Measurements from ENCODE around the gene ANKS1A. TPM values are rescaled to one million over a fixed set of nuclear protein-coding genes. Genes with fewer than 3 reads are reported as not detected.
"Not testable (repeated sequence)": the region's sequence is repeated elsewhere in the genome, so short reads cannot be mapped to it uniquely, and the experiment has no call there.

The ANKS1A gene
- total and polyA plus RNA-seq, 2 experiments from 2014 or later, result 3.2 to 4.4 TPM

DNA sequence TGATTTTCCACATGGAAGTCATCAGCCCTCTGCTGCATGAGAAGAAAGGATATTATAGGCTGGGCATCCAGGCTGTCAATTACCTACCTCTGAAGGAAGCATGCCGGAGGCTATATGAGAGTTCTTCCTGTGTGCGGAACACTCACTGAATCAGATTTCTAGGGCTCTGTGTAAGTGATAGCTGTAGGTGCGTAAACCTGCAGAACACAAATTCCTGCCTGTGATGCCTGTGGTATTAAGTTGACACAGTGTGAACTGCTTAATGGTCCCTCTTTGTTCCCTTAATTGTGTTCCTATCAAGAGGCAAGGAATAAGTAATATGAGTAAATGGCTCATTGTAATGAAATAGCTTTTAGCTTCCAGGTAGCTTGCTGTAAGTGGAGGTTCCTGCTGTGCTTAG, 103.3 kb downstream of the ANKS1A start:
- in situ Hi-C loops (cut with MboI), result no loop called here
- H3K4me2 ChIP-seq (ENCODE audit: unreplicated experiment), result no peak overlapping the region
- H3K27ac ChIP-seq, result no peak overlapping the region
- no peak overlapping the region for H3K4me3 ChIP-seq
- H3F3A ChIP-seq (ENCODE audit: insufficient read depth), result peaks cover 9% of the 10 kb centered on the region
- 96 to 97% methylated on average over 3 of the region's 3 CpGs for WGBS, 2 experiments (ENCODE audit: low coverage in 1 of 2, low lambda C conversion rate in 2 of 2, missing lambda C conversion rate in 2 of 2)
- TF ChIP-seq EZH2 (IDR thresholded peaks at IDR 0.05; ENCODE audit: insufficient read depth, poor library complexity, severe bottlenecking), result no peak
- TF ChIP-seq EZH2phosphoT487 (IDR thresholded peaks at IDR 0.05; ENCODE audit: insufficient read depth, low read depth), result no peak
- H3K36me3 ChIP-seq (ENCODE audit: low read depth), result no peaks in the 10 kb centered on the region
- H3K79me2 ChIP-seq (ENCODE audit: insufficient read depth), result no peaks in the 10 kb centered on the region
- H3K4me1 ChIP-seq (ENCODE audit: insufficient read depth), result peaks cover 6% of the 10 kb centered on the region
- no peaks in the 10 kb centered on the region for H3K9me3 ChIP-seq (ENCODE audit: low read depth)
- no peak overlapping the region for H3K9ac ChIP-seq
- no peak overlapping the region for H2AFZ ChIP-seq
- no peaks in the 10 kb centered on the region for H3K27me3 ChIP-seq (replicated peaks; ENCODE audit: insufficient read depth)
- no peaks in the 10 kb centered on the region for H3K9me2 ChIP-seq (ENCODE audit: insufficient read depth)
- DNase-seq, result no peak
- H4K20me1 ChIP-seq (ENCODE audit: insufficient read depth), result no peaks in the 10 kb centered on the region

DNA sequence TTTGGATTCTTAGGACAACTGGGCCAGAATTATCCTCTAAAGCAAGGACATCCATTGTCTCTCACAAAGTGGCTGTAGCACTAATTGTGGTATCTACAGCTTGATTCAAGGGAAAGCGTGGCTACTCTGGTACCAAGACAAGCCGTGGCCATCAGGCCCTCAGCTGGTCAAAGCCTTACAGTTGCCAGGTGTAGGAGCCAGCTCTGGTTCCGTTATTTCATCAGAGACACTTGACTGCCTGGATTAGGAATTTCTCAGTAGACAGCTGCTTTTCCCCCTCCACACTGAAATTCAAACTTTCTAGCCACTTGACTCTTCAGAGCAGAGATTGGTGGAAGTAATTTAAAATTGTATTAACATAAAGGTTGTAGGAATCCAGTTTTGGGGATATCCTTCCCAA, 104.2 kb downstream of the ANKS1A start:
- no peak overlapping the region for H3K9ac ChIP-seq
- H2AFZ ChIP-seq, result no peak overlapping the region
- no peak overlapping the region for H3K27ac ChIP-seq
- peaks cover 6% of the 10 kb centered on the region for H3K4me1 ChIP-seq (ENCODE audit: insufficient read depth)
- no peak overlapping the region for H3K4me3 ChIP-seq
- no peak overlapping the region for H3K4me2 ChIP-seq (ENCODE audit: unreplicated experiment)
- 94 to 97% methylated on average over 3 of the region's 3 CpGs for WGBS, 2 experiments (ENCODE audit: low coverage in 1 of 2, low lambda C conversion rate in 2 of 2, missing lambda C conversion rate in 2 of 2)
- TF ChIP-seq EZH2 (IDR thresholded peaks at IDR 0.05; ENCODE audit: insufficient read depth, poor library complexity, severe bottlenecking) (no peak), EZH2phosphoT487 (IDR thresholded peaks at IDR 0.05; ENCODE audit: insufficient read depth, low read depth) (no peak)
- H3K9me3 ChIP-seq (ENCODE audit: low read depth), result no peaks in the 10 kb centered on the region
- no peaks in the 10 kb centered on the region for H3K36me3 ChIP-seq (ENCODE audit: low read depth)
- H3K9me2 ChIP-seq (ENCODE audit: insufficient read depth), result no peaks in the 10 kb centered on the region
- H3K27me3 ChIP-seq (replicated peaks; ENCODE audit: insufficient read depth), result no peaks in the 10 kb centered on the region
- H3K79me2 ChIP-seq (ENCODE audit: insufficient read depth), result no peaks in the 10 kb centered on the region
- DNase-seq, result no peak
- in situ Hi-C loops (cut with MboI), result no loop called here
- no peaks in the 10 kb centered on the region for H4K20me1 ChIP-seq (ENCODE audit: insufficient read depth)
- H3F3A ChIP-seq (ENCODE audit: insufficient read depth), result peaks cover 9% of the 10 kb centered on the region

DNA sequence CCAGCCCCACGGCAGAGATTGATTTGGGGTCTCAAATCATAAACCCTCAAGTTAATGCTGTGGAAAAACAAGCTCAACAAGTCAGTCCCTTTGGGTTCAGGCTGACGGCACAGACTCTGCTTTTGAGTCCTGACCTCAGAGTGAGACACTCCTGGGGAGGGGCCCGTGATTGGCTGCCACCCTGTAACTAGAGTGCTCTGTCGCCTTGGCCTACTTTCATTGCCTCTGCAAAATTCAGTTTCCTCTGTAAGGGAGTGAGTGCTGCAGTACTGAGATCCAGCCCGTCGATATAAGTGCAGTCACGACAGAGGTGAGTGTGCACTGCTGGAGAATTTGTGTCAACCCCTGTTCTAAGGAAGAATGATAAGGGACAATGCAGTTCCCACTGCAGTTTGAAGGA, 105.6 kb downstream of the ANKS1A start:
- Histone ChIP-seq H3K4me1 (ENCODE audit: insufficient read depth) (peaks cover 6% of the 10 kb centered on the region), H3K27me3 (replicated peaks; ENCODE audit: insufficient read depth) (no peaks in the 10 kb centered on the region), H3K9ac (no peak overlapping the region), H3K9me3 (ENCODE audit: low read depth) (no peaks in the 10 kb centered on the region), H3K36me3 (ENCODE audit: low read depth) (no peaks in the 10 kb centered on the region), H4K20me1 (ENCODE audit: insufficient read depth) (no peaks in the 10 kb centered on the region), H2AFZ (no peak overlapping the region), H3K79me2 (ENCODE audit: insufficient read depth) (no peaks in the 10 kb centered on the region), H3K4me2 (ENCODE audit: unreplicated experiment) (no peak overlapping the region), H3K27ac (no peak overlapping the region), H3K9me2 (ENCODE audit: insufficient read depth) (no peaks in the 10 kb centered on the region), H3F3A (ENCODE audit: insufficient read depth) (peaks cover 9% of the 10 kb centered on the region), H3K4me3 (no peak overlapping the region)
- in situ Hi-C loops (cut with MboI), result no loop called here
- no peak for DNase-seq
- no peak for TF ChIP-seq EZH2phosphoT487 (IDR thresholded peaks at IDR 0.05; ENCODE audit: insufficient read depth, low read depth)
- no peak for TF ChIP-seq EZH2 (IDR thresholded peaks at IDR 0.05; ENCODE audit: insufficient read depth, poor library complexity, severe bottlenecking)
- 90% methylated on average over 7 of the region's 7 CpGs for WGBS, 2 experiments (ENCODE audit: low coverage in 1 of 2, low lambda C conversion rate in 2 of 2, missing lambda C conversion rate in 2 of 2)

DNA sequence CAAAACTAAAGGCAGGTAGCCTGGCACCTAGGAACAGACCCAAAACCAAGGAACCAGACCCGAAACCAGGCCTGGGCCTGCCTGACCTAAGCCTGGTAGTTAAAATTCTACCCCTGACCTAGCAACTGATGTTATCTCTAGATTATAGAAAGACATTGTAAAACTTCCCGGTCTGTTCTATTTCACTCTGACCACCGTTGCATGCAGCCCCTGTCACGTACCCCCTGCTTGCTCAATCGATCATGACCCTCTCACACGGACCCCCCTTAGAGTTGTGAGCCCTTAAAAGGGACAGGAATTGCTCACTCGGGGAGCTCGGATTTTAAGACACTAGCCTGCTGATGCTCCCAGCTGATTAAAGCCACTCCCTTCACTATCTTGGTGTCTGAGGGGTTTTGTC, 109.4 kb downstream of the ANKS1A start:
- DNase-seq; H2AFZ ChIP-seq; H3K4me3 ChIP-seq; H3K9me3 ChIP-seq (ENCODE audit: low read depth); H4K20me1 ChIP-seq (ENCODE audit: insufficient read depth); H3K9me2 ChIP-seq (ENCODE audit: insufficient read depth); H3K36me3 ChIP-seq (ENCODE audit: low read depth); H3K27me3 ChIP-seq (replicated peaks; ENCODE audit: insufficient read depth); H3K4me1 ChIP-seq (ENCODE audit: insufficient read depth); in situ Hi-C loops (cut with MboI); H3K9ac ChIP-seq; H3K27ac ChIP-seq; H3K4me2 ChIP-seq (ENCODE audit: unreplicated experiment); H3K79me2 ChIP-seq (ENCODE audit: insufficient read depth); H3F3A ChIP-seq (ENCODE audit: insufficient read depth): not testable (repeated sequence)
- WGBS, 2 experiments (ENCODE audit: low coverage in 1 of 2, low lambda C conversion rate in 2 of 2, missing lambda C conversion rate in 2 of 2), result 75 to 80% methylated on average over 8 of the region's 8 CpGs

DNA sequence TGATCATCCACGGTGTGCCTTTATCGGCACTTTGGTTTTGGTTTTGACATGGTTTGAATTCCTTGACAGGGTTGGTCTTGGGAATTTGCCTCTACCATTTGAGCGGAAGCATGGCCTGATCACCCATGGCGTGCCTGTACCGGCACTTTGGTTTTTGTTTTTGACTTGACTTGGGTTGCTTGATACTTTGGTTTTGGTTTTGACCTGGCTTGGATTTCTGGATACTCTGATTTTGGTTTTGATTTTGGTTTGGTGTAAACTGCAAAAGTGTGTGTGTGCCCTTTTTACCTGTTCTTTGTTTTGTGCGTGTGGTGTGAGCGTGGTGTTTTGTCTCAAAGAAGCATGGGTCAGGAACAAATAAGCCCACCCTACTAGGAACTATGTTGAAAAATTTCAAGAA, 110.1 kb downstream of the ANKS1A start:
- 96 to 97% methylated on average over 7 of the region's 7 CpGs for WGBS, 2 experiments (ENCODE audit: low coverage in 1 of 2, low lambda C conversion rate in 2 of 2, missing lambda C conversion rate in 2 of 2)
- DNase-seq; H3K4me3 ChIP-seq; in situ Hi-C loops (cut with MboI); H3K9ac ChIP-seq; H3K4me2 ChIP-seq (ENCODE audit: unreplicated experiment); H3K27ac ChIP-seq; H3K9me2 ChIP-seq (ENCODE audit: insufficient read depth); H3K9me3 ChIP-seq (ENCODE audit: low read depth); H3K36me3 ChIP-seq (ENCODE audit: low read depth); H3K79me2 ChIP-seq (ENCODE audit: insufficient read depth); H3F3A ChIP-seq (ENCODE audit: insufficient read depth); H4K20me1 ChIP-seq (ENCODE audit: insufficient read depth); H3K4me1 ChIP-seq (ENCODE audit: insufficient read depth); H2AFZ ChIP-seq; H3K27me3 ChIP-seq (replicated peaks; ENCODE audit: insufficient read depth): not testable (repeated sequence)

DNA sequence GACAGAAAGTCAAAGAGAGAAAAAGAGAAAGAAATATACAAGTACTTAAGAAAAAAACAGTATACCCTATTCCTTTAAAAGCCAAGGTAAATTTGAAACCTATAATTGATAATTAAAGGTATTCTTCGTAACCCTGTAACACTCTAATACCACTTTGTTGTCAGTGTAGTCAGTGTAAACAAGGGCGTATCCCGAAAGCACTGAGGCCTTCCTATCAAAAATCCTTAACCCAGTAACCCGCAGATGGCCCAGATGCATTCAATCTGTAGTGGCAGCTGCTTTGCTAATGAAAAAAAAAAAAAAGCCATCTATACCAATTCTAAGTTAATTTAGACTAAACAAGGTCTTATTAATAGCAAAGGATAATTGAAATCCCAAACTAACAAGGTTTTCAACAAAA, 110.9 kb downstream of the ANKS1A start:
- H3K27ac ChIP-seq; H3K9me2 ChIP-seq (ENCODE audit: insufficient read depth); H3K4me2 ChIP-seq (ENCODE audit: unreplicated experiment); H3K4me1 ChIP-seq (ENCODE audit: insufficient read depth); H3K79me2 ChIP-seq (ENCODE audit: insufficient read depth); H3F3A ChIP-seq (ENCODE audit: insufficient read depth); H2AFZ ChIP-seq; DNase-seq; H3K36me3 ChIP-seq (ENCODE audit: low read depth); H3K9ac ChIP-seq; in situ Hi-C loops (cut with MboI); H3K27me3 ChIP-seq (replicated peaks; ENCODE audit: insufficient read depth); H3K9me3 ChIP-seq (ENCODE audit: low read depth); H3K4me3 ChIP-seq; H4K20me1 ChIP-seq (ENCODE audit: insufficient read depth): not testable (repeated sequence)
- 48 to 55% methylated on average over 4 of the region's 4 CpGs for WGBS, 2 experiments (ENCODE audit: low coverage in 1 of 2, low lambda C conversion rate in 2 of 2, missing lambda C conversion rate in 2 of 2)

DNA sequence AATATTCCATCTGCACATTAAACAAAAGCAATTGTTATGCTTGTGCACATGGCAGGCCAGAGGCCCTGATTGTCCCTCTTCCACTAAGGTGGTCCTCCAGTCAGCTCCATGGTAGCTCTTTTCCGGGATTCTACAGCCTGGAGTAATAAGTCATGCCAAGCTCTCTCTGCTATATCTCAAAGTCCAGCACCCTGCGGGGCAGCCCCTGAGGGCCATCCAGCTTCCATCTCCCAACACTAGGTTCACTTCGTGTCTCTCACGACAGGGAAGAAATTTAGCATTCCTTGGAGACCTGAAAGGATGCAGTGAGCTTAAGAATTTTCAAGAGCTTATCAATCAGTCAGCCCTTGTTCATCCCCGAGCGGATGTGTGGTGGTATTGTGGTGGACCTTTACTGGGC, 112.3 kb downstream of the ANKS1A start:
- H3K4me1 ChIP-seq (ENCODE audit: insufficient read depth); H3K79me2 ChIP-seq (ENCODE audit: insufficient read depth); H3F3A ChIP-seq (ENCODE audit: insufficient read depth); in situ Hi-C loops (cut with MboI); H3K4me3 ChIP-seq; DNase-seq; H3K9me2 ChIP-seq (ENCODE audit: insufficient read depth); H2AFZ ChIP-seq; H3K27ac ChIP-seq; H3K27me3 ChIP-seq (replicated peaks; ENCODE audit: insufficient read depth); H4K20me1 ChIP-seq (ENCODE audit: insufficient read depth); H3K9me3 ChIP-seq (ENCODE audit: low read depth); H3K4me2 ChIP-seq (ENCODE audit: unreplicated experiment); H3K9ac ChIP-seq; H3K36me3 ChIP-seq (ENCODE audit: low read depth): not testable (repeated sequence)
- WGBS, 2 experiments (ENCODE audit: low coverage in 1 of 2, low lambda C conversion rate in 2 of 2, missing lambda C conversion rate in 2 of 2), result 91 to 96% methylated on average over 6 of the region's 6 CpGs
